Left renal pelvis (tissue), 4 donors: ENCODE measurements around the gene AATK. TPM values are rescaled to one million over a fixed set of nuclear protein-coding genes. Genes with fewer than 3 reads are reported as not detected.

Experiments used
- DNase-seq, 4 donors: peaks; one replicate each; pipeline ENCODE4 v3.0.0-alpha.2; 2013; ENCODE audit warnings: low read depth in 4 of 4, low spot score in 3 of 4
- polyA plus RNA-seq, 4 donors: library from polyadenylated mRNA; unstranded; fragments of 120-200 nt; gene quantifications; one replicate each; pipeline ENCODE4 v1.2.1, GENCODE V29; 2013; ENCODE audit not compliant: insufficient read length in 4 of 4

The AATK gene
- 1 to 10 TPM; 3.3 to 5.7 (median 4.6) TPM for polyA plus RNA-seq

DNA sequence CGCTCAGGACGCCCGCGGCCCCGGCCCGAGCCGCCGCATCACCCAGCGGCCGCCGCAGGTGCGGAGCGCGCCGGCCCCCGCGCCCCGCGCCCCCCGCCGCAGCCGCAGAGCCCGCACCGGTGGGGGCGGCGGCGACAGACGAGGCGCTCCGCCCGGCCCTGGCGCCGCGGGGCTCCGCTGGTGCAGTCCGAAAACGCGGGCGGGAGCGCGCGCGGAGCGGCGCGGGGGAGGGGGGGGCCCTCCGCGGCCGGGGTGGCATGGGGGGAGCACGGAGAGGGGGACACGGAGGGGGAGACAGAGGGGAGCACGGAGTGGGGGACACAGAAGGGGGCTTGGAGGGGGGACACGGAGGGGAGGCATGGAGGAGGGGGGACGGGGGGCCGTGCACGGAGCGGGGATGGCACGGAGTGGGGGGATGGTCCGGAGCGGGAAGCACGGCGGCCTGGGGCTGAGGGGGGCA lies at the start of gene AATK:
AATK (minus strand) TSS at position 189 of the 460 bp plus-strand sequence. CDS start 229 bp downstream, outside the sequence.
- DNase-seq: no peak

GRCh38 chr17:81213978-81214377 lies 48.0 kb upstream of the AATK start:
- no peak for DNase-seq

DNA sequence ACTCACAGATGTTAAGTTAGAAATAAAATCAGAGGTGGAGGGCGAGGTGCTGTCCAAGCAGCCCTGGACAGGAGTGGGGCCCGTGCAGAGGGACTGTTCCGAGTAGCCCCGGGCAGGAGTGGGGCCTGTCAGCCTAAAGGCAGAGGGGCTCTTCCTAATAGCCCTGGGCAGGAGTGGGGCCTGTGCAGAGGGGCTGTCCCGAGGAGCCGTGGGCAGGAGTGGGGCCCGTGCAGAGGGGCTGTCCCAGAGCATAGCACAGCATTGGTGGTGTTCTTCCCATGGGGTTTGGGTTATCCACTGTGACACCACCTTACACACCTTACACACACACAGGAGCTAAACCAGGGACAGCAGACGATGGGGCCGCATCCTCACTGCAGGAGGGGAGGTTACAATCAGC lies 46.3 kb upstream of the AATK start:
- DNase-seq: no peak

DNA sequence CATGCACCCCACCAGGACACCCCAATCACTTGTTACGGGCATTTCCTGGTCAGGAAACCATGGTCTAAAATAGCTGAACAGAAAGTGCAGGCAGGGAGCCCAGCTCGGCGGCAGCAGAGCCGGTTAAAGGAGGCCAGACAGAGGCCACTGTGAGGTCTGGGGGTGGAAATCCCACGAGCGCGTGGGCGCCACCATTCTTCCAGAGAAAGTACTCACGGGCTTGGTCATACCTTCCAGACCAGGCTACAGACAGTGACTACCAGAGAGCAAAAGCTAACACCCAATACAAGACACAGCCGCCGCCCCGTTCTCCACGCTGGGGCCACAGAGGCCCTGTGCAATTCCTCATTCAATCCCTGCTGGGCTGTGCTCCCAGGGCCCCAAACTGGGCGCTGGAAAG lies 44.8 kb upstream of the AATK start:
- DNase-seq: no peak

GRCh38 chr17:81210466-81210865 lies 44.4 kb upstream of the AATK start:
- no peak for DNase-seq

DNA sequence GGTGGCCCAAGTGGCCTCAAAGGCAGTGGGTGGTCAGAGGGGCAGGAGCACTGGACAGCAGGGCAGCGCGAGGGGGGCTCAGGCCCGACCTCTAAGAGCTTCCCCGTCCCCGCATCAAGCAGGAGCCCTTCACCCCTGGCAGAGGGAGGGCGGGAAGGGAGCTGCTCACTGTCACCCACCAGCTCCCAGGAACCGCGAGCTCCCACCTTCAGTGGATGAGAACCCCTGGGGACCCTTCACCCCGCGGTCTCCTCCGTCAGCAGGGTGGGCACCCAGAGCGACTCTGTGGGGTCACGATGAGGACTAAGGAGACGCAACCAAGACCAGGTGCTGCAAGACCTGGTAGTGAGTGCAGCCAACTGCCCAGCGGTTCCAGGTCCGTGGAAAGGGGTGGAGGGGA lies 43.1 kb upstream of the AATK start:
- no peak for DNase-seq

DNA sequence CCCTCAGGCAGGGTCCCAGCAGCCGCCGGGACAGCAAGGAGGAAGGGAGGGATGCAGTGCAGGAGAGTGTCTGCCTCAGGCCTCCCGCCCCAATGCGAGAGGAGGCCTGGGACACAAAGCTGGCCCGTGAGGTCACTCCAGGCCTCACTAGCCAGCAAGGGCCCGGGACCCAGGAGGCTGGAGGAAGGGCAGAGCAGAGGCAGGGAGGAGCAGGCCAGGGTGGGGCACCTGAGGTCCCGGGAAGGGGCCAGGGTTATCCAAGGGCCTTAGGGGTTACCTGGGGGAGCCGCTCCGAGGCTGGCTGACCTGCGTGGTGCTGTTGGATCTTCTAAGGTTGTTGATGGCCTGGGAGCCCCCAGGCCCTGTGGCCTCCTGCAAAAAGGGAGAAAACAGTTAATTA lies 42.6 kb upstream of the AATK start:
- no peak for DNase-seq

DNA sequence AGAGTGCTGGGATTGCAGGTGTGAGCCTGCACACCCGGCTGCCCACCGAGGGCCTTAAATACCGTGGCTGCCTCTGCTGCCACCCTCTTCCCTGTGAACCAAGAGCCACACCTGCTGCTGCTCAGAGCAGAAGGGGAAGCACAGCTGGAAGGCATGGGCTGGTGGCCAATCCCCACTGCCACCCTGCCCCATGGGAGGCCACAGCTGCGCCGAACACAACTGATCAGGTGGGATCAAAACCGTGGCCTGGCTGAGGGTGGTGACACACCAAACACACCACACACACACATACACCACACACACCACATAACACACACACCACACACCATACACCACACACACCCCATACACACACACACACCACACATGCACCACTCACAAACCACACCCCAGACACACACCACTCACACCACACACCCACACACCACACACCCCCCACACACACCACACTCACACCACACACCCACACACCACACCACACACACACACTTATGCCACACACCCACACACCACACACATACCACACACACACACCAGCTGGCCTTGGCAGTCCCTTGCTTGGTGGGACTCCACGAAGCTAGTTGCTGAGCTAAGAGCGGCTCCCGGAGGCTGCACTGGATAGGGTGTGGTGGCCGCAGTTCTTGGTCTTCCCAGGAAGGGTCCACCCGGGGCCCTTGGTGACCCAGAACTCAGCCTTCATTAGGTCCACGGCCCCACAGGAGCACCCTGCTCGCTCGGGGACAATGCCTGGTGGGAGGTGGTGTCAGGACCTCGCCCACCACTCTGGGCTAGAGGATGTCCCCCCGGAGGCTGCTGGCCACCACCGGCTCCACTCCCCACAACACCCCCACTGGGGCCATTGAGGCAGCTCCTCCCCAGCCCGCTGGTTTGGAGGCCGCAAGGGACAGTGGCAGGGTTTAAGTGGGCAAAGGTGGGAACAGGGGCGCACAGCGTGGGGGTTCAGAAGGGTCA lies 41.9 kb upstream of the AATK start:
- no peak for DNase-seq

GRCh38 chr17:81206657-81207056 lies 40.6 kb upstream of the AATK start:
- no peak for DNase-seq

DNA sequence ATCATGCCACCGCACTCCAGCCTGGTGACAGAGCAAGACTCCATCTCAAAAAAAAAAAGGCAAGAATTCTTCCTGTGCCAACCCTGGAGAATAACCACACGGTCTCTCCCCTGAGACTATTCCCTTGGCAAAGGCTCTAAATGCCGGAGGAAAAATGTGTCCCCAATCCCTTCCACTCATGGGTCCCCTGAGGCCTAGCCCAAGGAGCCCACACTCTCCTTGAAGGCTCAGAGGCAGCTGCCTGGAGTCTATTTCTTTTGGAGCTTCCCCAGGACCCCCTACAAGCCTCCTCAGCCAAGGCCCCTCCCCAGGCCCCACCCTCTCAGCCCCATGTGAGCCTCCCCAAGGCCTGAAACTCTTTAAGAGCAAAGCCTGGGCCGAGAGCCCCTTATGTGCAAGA lies 40.1 kb upstream of the AATK start:
- DNase-seq: no peak

- no peak for DNase-seq
Measured at GRCh38 chr17:81204578-81204977, 38.6 kb upstream of the AATK start.

DNA sequence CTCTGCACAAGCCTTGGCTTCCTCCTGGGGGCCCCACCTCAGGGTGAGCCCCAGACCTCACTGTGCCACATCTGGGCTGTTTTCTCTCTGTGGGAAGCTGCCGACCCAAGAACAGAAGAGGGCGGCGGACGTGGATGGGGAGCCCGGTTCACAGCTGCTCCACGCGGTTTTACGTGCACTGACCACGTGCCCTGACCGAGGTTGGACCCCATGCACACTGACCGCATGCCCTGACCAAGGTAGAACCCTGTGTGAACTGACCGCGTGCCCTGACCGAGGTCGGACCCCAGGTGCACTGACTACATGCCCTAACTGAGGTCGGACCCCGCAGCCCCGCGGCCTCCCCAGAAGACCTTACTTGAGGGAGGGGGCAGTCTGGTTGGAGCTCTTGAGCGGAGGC lies 37.1 kb upstream of the AATK start:
- no peak for DNase-seq

DNA sequence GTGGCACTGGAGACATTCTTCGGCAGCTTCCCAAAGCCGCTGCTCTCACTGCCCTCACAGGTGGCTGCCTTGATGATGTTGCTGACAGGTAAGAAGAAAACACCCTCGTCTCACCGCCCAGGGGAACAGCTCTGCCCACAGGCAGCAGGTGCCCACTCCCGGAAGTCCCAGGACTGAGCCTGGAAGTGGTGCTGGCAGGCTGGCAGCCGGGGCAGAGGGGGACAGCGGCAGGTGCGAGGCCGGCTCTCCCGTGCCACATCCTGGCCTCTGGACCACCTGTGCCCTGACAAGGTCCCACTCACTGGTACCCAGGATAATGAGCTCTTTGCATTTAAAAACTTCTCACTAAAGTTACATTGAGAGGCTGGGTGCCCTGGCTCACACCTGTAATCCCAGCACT lies 36.3 kb upstream of the AATK start:
- DNase-seq: no peak

DNA sequence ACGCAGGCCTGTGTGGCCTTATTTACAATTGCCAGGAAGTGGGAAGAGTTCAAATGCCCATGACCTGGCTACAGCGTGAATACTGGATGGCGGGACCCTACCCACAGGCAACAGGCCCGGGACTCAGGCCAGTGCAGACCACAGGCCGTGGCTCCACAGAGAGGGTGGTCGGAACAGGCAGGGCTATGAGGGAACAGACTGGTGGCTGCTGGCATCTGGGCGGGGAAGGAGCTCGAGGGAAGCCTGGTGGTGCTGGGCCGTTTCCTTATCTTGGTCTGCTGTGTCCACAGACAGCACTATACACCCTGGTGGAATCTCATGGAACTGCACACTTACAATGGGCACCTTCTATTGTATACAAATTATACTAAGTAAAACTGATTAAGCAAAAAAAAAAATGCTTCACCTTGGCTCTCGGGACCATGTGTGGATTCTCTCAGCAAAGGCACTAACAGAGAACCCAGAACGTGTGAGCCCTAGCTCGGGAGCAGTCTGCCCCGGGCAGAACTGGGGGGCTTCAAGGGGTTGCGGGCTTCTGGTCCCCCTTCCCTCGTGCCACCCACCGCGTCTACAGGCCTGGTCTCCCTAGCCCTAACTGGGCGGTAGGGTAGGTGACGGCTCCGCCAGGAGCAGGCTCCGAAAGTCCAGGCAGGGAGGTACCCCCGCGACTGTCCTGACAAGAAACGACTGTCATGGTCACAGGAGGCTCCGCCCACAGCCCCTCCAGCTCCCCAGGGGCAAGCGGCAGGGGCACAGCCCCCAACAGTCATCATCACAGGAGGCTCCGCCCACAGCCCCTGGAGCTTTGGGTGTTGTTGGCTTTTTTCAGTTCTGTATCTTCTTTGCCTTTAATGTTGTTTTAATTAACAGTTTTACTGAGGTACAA lies 34.9 kb upstream of the AATK start:
- DNase-seq: no peak

DNA sequence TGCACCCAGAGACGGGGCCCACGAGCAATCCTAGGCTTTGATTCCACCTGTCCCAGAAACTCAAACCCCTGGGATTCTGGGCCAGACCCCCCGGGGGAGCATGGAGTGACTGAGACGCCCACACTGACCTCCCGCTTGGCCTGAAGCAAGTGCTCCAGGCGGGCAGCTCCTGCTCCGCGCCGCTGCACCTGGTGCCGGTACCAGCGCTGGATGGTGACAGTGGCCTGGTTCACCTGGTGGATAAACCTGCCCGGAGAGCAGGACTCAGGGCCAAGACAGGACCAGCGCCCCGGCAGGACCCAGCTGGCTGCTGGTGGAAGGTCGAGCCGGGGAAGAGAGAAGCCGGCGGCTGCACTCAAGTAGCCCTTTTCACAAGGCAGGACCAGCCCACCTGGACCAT lies 34.2 kb upstream of the AATK start:
- no peak for DNase-seq

DNA sequence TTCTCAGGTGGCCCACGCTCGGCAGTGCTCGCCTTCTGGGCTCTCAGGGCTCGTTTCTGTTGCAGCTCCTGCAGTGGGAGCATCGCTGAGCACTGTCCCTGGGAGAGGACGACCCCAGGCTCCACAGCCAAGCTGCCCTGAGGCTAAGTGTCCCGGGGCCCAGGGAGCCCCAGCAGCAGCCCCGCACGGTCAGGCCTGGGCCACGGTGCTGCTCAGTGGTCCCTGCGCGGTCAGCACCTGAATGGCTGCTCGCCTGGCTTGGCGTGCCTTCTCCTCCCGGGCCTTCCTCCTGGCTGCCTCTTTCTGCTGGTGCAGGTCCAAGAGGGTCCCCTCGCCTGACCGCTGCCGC lies 33.4 kb upstream of the AATK start:
- no peak for DNase-seq

GRCh38 chr17:81198826-81199481 lies 32.9 kb upstream of the AATK start:
- DNase-seq: no peak

- no peak for DNase-seq
Measured at GRCh38 chr17:81197831-81198490, 31.9 kb upstream of the AATK start.

GRCh38 chr17:81197409-81197795 lies 31.4 kb upstream of the AATK start:
- DNase-seq: no peak
